OCI-LY7 (cell line): Measurements from ENCODE around the gene DYRK2. TPM values are rescaled to one million over a fixed set of nuclear protein-coding genes. Genes with fewer than 3 reads are reported as not detected.
"Not testable (repeated sequence)": the region's sequence is repeated elsewhere in the genome, so short reads cannot be mapped to it uniquely, and the experiment has no call there.

Experiments
- BruUV-seq: library from RNA; stranded (reverse); fragments of 400-500 nt; replicated peaks from 2 replicates; lab custom pipeline; 2021; lab: Mats Ljungman, UMichigan
- CTCF ChIA-PET: fragments of 300-600 bp; sonication (Branson Sonifier 250); formaldehyde crosslinking; loops from one replicate; lab custom pipeline; 2022; ENCODE audit warnings: antibody characterized with exemption; ENCODE audit not compliant: unreplicated experiment; lab: Charles Lee
- POLR2A ChIA-PET: fragments of 300-600 bp; sonication (Branson Sonifier 250); formaldehyde crosslinking; loops from one replicate; lab custom pipeline; 2022; ENCODE audit warnings: antibody characterized with exemption; lab: Charles Lee
- DNase-seq: peaks from one replicate; pipeline ENCODE4 v3.0.0-alpha.2; 2015; ENCODE audit warnings: low spot score
- H2AFZ ChIP-seq: fragments of 200-600 bp; sonication (generic), shearing (Covaris generic); 2 replicates; pipeline ENCODE4 v1.6.1; 2014; ENCODE audit warnings: mild to moderate bottlenecking, antibody characterized with exemption, low read length, moderate library complexity
- H3K27ac ChIP-seq: fragments of 200-600 bp; sonication (generic); 2 replicates; pipeline ENCODE4 v1.5.1; 2014; ENCODE audit warnings: mixed run types, low read depth, mild to moderate bottlenecking, moderate library complexity, low read length, inconsistent platforms; ENCODE audit not compliant: poor library complexity, severe bottlenecking
- H3K36me3 ChIP-seq: fragments of 200-600 bp; sonication (generic); 2 replicates; pipeline ENCODE4 v1.6.1; 2014; ENCODE audit warnings: mild to moderate bottlenecking, antibody characterized with exemption, low read length, moderate library complexity, mixed read lengths; ENCODE audit not compliant: insufficient read depth
- H3K4me1 ChIP-seq: fragments of 200-600 bp; sonication (generic); 2 replicates; pipeline ENCODE4 v1.5.1; 2014; ENCODE audit warnings: mild to moderate bottlenecking, low read length; ENCODE audit not compliant: insufficient read depth, poor library complexity, severe bottlenecking
- H3K4me2 ChIP-seq: fragments of 200-600 bp; sonication (generic); 2 replicates; pipeline ENCODE4 v1.6.1; 2014; ENCODE audit warnings: mild to moderate bottlenecking, low read length
- H3K4me3 ChIP-seq: fragments of 200-600 bp; sonication (generic); 2 replicates; pipeline ENCODE4 v1.5.1; 2014; ENCODE audit warnings: mild to moderate bottlenecking, low read depth, low read length; ENCODE audit not compliant: poor library complexity, severe bottlenecking
- H3K79me2 ChIP-seq: fragments of 200-600 bp; sonication (generic); 2 replicates; pipeline ENCODE4 v1.6.1; 2016; ENCODE audit warnings: low read depth, mild to moderate bottlenecking, low read length, moderate library complexity, mixed read lengths; ENCODE audit not compliant: insufficient read depth
- H3K9me2 ChIP-seq: fragments of 200-600 bp; sonication (generic); 2 replicates; pipeline ENCODE4 v1.6.1; 2016; ENCODE audit warnings: mild to moderate bottlenecking, low read length, mixed read lengths; ENCODE audit not compliant: insufficient read depth
- H3K9me3 ChIP-seq: fragments of 200-600 bp; sonication (generic); 2 replicates; pipeline ENCODE4 v1.6.1; 2014; ENCODE audit warnings: mild to moderate bottlenecking, mixed run types, low read length, mixed read lengths
- H4K20me1 ChIP-seq: fragments of 200-600 bp; sonication (generic); 2 replicates; pipeline ENCODE4 v1.6.1; 2014; ENCODE audit warnings: mild to moderate bottlenecking, antibody characterized with exemption, low read length, moderate library complexity, mixed read lengths; ENCODE audit not compliant: insufficient read depth
- CTCF ChIP-seq: fragments of 200-600 bp; sonication (generic); conservative IDR thresholded peaks from 2 replicates; pipeline ENCODE4 v1.5.1; 2014; ENCODE audit warnings: mild to moderate bottlenecking, antibody characterized with exemption, low read length, moderate library complexity, mixed read lengths
- EZH2phosphoT487 ChIP-seq: fragments of 200-600 bp; sonication (generic); IDR thresholded peaks from 2 replicates; pipeline ENCODE4 v1.6.1; 2018; ENCODE audit warnings: low read depth, borderline replicate concordance, mild to moderate bottlenecking, mixed run types, antibody characterized with exemption, low read length, moderate library complexity, mixed read lengths
- intact Hi-C: fragments of 100-400 bp; cut with micrococcal nuclease; formaldehyde crosslinking; loops from one replicate; pipeline ENCODE4 v1.10.0; 2022; ENCODE audit not compliant: unreplicated experiment
- total RNA-seq, 2 experiments: library from RNA; depleted of rRNA in 1 of 2; stranded (reverse); fragments of >200 nt in 1 of 2; shearing (Covaris generic) in 1 of 2; gene quantifications; 2 replicates each; pipeline ENCODE4 v1.2.3, GENCODE V29; 2014 to 2022

DYRK2 gene
- total RNA-seq, 2 experiments from 2014 or later = 30.6 to 32.3 TPM

- intact Hi-C loops = no loop called here
- no peaks in the 10 kb centered on the region for H3K79me2 ChIP-seq
- H3K4me1 ChIP-seq = no peaks in the 10 kb centered on the region
- ChIA-PET POLR2A (no interaction called here), CTCF (no interaction called here)
- H3K9me2 ChIP-seq = no peaks in the 10 kb centered on the region
- H2AFZ ChIP-seq = no peak overlapping the region
- H3K36me3 ChIP-seq = no peaks in the 10 kb centered on the region
- peaks cover 12% of the 10 kb centered on the region; the same call in 1 of the 2 replicates for H3K9me3 ChIP-seq
- DNase-seq = no peak
- no peak overlapping the region for H3K27ac ChIP-seq
- TF ChIP-seq EZH2phosphoT487 (no peak), CTCF (no peak)
- BruUV-seq = no TSS peak
- no peaks in the 10 kb centered on the region for H4K20me1 ChIP-seq
- no peak overlapping the region for H3K4me2 ChIP-seq
- H3K4me3 ChIP-seq = no peak overlapping the region
These were observed 21.5 kb downstream of the DYRK2 start for GRCh38 chr12:67669934-67670631.

DNA sequence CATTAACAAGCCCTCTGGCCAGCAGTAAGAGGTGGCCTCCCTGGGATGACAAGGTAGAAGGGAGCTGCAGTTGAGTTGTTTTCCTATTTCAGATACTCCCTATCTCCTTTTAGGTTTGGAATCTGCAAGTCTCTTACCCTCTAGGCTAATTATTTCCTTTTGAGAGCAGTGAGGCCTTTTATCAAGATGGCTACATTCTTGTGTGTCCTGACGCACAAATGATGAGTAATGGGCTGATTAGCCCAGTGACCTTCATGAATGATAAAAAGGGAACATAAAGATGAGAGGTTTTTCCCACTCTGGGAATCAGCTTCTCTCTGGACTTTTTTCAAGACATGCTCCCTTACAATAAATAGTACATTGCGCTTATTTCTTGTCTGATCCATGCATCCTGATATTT lies 22.9 kb downstream of the DYRK2 start:
- no peak overlapping the region for H3K4me3 ChIP-seq
- no peak overlapping the region for H3K27ac ChIP-seq
- no peak overlapping the region for H3K4me2 ChIP-seq
- H4K20me1 ChIP-seq = no peaks in the 10 kb centered on the region
- intact Hi-C loops = no loop called here
- ChIA-PET POLR2A (interaction anchor here (0.7 kb wide), 1 partner anchor 9 kb away, joined by 3 read pairs; no protein-coding TSS in a partner anchor), CTCF (no interaction called here)
- no peaks in the 10 kb centered on the region for H3K79me2 ChIP-seq
- TF ChIP-seq CTCF (no peak), EZH2phosphoT487 (no peak)
- no peaks in the 10 kb centered on the region for H3K9me2 ChIP-seq
- no peaks in the 10 kb centered on the region for H3K4me1 ChIP-seq
- H2AFZ ChIP-seq = no peak overlapping the region
- no TSS peak for BruUV-seq
- no peaks in the 10 kb centered on the region for H3K36me3 ChIP-seq
- no peak for DNase-seq
- peaks cover 12% of the 10 kb centered on the region; the same call in 1 of the 2 replicates for H3K9me3 ChIP-seq

GRCh38 chr12:67671892-67672291 lies 23.3 kb downstream of the DYRK2 start:
- Histone ChIP-seq H3K79me2 (no peaks in the 10 kb centered on the region), H2AFZ (no peak overlapping the region), H4K20me1 (no peaks in the 10 kb centered on the region), H3K9me3 (peaks cover 12% of the 10 kb centered on the region; the same call in 1 of the 2 replicates), H3K27ac (no peak overlapping the region), H3K4me2 (no peak overlapping the region), H3K4me1 (no peaks in the 10 kb centered on the region), H3K36me3 (no peaks in the 10 kb centered on the region), H3K9me2 (no peaks in the 10 kb centered on the region), H3K4me3 (no peak overlapping the region)
- TF ChIP-seq CTCF (no peak), EZH2phosphoT487 (no peak)
- POLR2A ChIA-PET = no interaction called here
- no TSS peak for BruUV-seq
- DNase-seq = no peak
- CTCF ChIA-PET = no interaction called here
- intact Hi-C loops = no loop called here

- H3K4me3 ChIP-seq, H3K27ac ChIP-seq, CTCF ChIA-PET, H3K4me2 ChIP-seq, H3K9me2 ChIP-seq, POLR2A ChIA-PET, H4K20me1 ChIP-seq, H3K79me2 ChIP-seq, intact Hi-C loops, H3K36me3 ChIP-seq, DNase-seq, H2AFZ ChIP-seq, H3K4me1 ChIP-seq, BruUV-seq: not testable (repeated sequence)
- H3K9me3 ChIP-seq = peaks cover 12% of the 10 kb centered on the region; the same call in 1 of the 2 replicates
These were observed 24.0 kb downstream of the DYRK2 start for GRCh38 chr12:67672507-67672906.
